Neuronal stem cell (in vitro differentiated cells): ENCODE measurements around the gene IRAK2.

Experiments used
- DNase-seq: peaks from one replicate; pipeline ENCODE4 v3.0.0-alpha.2; 2013; ENCODE audit warnings: low spot score
- H2AFZ ChIP-seq: one replicate; pipeline ENCODE4 v1.6.1; 2013; ENCODE audit warnings: mild to moderate bottlenecking, low read length, inconsistent platforms
- H2AK5ac ChIP-seq: 2 replicates; pipeline ENCODE4 v1.6.1; 2013; ENCODE audit warnings: low read depth, mild to moderate bottlenecking, inconsistent platforms, low read length, moderate library complexity, mixed read lengths
- H2BK120ac ChIP-seq: 2 replicates; pipeline ENCODE4 v1.6.1; 2013; ENCODE audit warnings: low read depth, mild to moderate bottlenecking, inconsistent platforms, low read length, moderate library complexity, mixed read lengths
- H2BK12ac ChIP-seq: one replicate; pipeline ENCODE4 v1.6.1; 2013; ENCODE audit warnings: low read length, inconsistent platforms
- H2BK15ac ChIP-seq: 2 replicates; pipeline ENCODE4 v1.6.1; 2013; ENCODE audit warnings: mild to moderate bottlenecking, low read length, inconsistent platforms, mixed read lengths
- H2BK5ac ChIP-seq: one replicate; pipeline ENCODE4 v1.6.1; 2013; ENCODE audit warnings: inconsistent platforms, mild to moderate bottlenecking, low read length, moderate library complexity
- H3K14ac ChIP-seq: one replicate; pipeline ENCODE4 v1.6.1; 2013; ENCODE audit warnings: low read length, inconsistent platforms
- H3K18ac ChIP-seq: 2 replicates; pipeline ENCODE4 v1.6.1; 2013; ENCODE audit warnings: low read length, inconsistent platforms
- H3K23ac ChIP-seq: 2 replicates; pipeline ENCODE4 v1.6.1; 2013; ENCODE audit warnings: low read depth, mild to moderate bottlenecking, mixed read lengths, low read length, inconsistent platforms; ENCODE audit not compliant: poor library complexity
- H3K27ac ChIP-seq: replicated peaks from 3 replicates; pipeline ENCODE4 v1.5.1; 2013; ENCODE audit warnings: low read length, inconsistent platforms
- H3K27me3 ChIP-seq, 3 experiments: 2 replicates each; pipeline ENCODE4 v1.6.1; 2013; ENCODE audit warnings: low read length in 3 of 3, mild to moderate bottlenecking in 2 of 3, inconsistent platforms in 1 of 3, low read depth in 1 of 3, mixed read lengths in 1 of 3, moderate library complexity in 1 of 3; ENCODE audit not compliant: control insufficient read depth in 3 of 3, insufficient read depth in 3 of 3
- H3K36me3 ChIP-seq, 2 donors: replicated peaks in 1 of 2; 2 replicates each; pipeline ENCODE4 v1.6.1; 2013; ENCODE audit warnings: low read length in 2 of 2; ENCODE audit not compliant: control insufficient read depth in 2 of 2, insufficient read depth in 2 of 2
- H3K4ac ChIP-seq: 2 replicates; pipeline ENCODE4 v1.6.1; 2013; ENCODE audit warnings: inconsistent platforms, mild to moderate bottlenecking, low read length, moderate library complexity
- H3K4me1 ChIP-seq, 2 donors: 1 replicate in 1 of 2; 2 replicates in 1 of 2; pipeline ENCODE4 v1.6.1; 2013; ENCODE audit warnings: low read length in 2 of 2, low read depth in 1 of 2; ENCODE audit not compliant: control insufficient read depth in 2 of 2, insufficient read depth in 1 of 2
- H3K4me2 ChIP-seq: one replicate; pipeline ENCODE4 v1.6.1; 2013; ENCODE audit warnings: mild to moderate bottlenecking, low read length, inconsistent platforms; ENCODE audit not compliant: insufficient read depth, poor library complexity, severe bottlenecking
- H3K4me3 ChIP-seq, 2 donors: 2 replicates each; pipeline ENCODE4 v1.5.1; 2013; ENCODE audit warnings: low read length in 2 of 2, mild to moderate bottlenecking in 2 of 2, inconsistent platforms in 1 of 2, moderate library complexity in 1 of 2
- H3K79me1 ChIP-seq: one replicate; pipeline ENCODE4 v1.6.1; 2013; ENCODE audit warnings: low read depth, mild to moderate bottlenecking, inconsistent platforms, low read length, moderate library complexity
- H3K9ac ChIP-seq: one replicate; pipeline ENCODE4 v1.6.1; 2013; ENCODE audit warnings: mild to moderate bottlenecking, low read depth, low read length, inconsistent platforms; ENCODE audit not compliant: poor library complexity
- H3K9me3 ChIP-seq, 2 donors: replicated peaks in 1 of 2; 2 replicates each; pipeline versions ENCODE3 to v1.6.1; 2013; ENCODE audit warnings: low read length in 2 of 2, mild to moderate bottlenecking in 2 of 2, inconsistent platforms in 1 of 2, low read depth in 1 of 2, mixed read lengths in 1 of 2, moderate library complexity in 1 of 2; ENCODE audit not compliant: control insufficient read depth in 2 of 2, insufficient read depth in 1 of 2
- H4K8ac ChIP-seq: one replicate; pipeline ENCODE4 v1.6.1; 2013; ENCODE audit warnings: low read depth, mild to moderate bottlenecking, inconsistent platforms, low read length, moderate library complexity
- H4K91ac ChIP-seq: one replicate; pipeline ENCODE4 v1.6.1; 2013; ENCODE audit warnings: low read length, low read depth, mild to moderate bottlenecking, inconsistent platforms; ENCODE audit not compliant: poor library complexity
- WGBS, 2 donors: extraction: QIAGEN DNeasy Blood & Tissue Kit; methylation state at CpG; one replicate each; pipeline ENCODE4 v1.1.7; 2013; ENCODE audit warnings: missing lambda C conversion rate in 2 of 2, mixed read lengths in 1 of 2; ENCODE audit not compliant: insufficient read length in 2 of 2, insufficient replicate concordance in 1 of 2; ENCODE audit errors: extremely low coverage in 2 of 2; 5-methylcytosine and 5-hydroxymethylcytosine counted together

IRAK2 gene

GRCh38 chr3:10286596-10287295, 122.0 kb downstream of the IRAK2 start:
- no CpG with 5 or more reads among the region's 2 CpGs for WGBS, 2 donors
- H3K27me3 ChIP-seq: no peaks in the 10 kb centered on the region
- H3K36me3 ChIP-seq: peaks cover 4 to 66% of the 10 kb centered on the region in 2 donors
- H2BK15ac ChIP-seq: no peak overlapping the region
- DNase-seq: peak; percentile 58
- no peak overlapping the region for H3K4me2 ChIP-seq
- no peak overlapping the region for H3K27ac ChIP-seq
- H3K23ac ChIP-seq: no peak overlapping the region
- H2BK12ac ChIP-seq: no peak overlapping the region
- no peaks in the 10 kb centered on the region for H3K79me1 ChIP-seq
- H2AK5ac ChIP-seq: no peak overlapping the region
- no peak overlapping the region for H4K8ac ChIP-seq
- no peak overlapping the region for H2AFZ ChIP-seq
- no peak overlapping the region for H3K4me3 ChIP-seq
- H3K9me3 ChIP-seq: no peaks in the 10 kb centered on the region
- peaks cover 12 to 22% of the 10 kb centered on the region in 2 donors for H3K4me1 ChIP-seq
- no peak overlapping the region for H3K14ac ChIP-seq
- H2BK5ac ChIP-seq: no peak overlapping the region
- H2BK120ac ChIP-seq: no peak overlapping the region
- no peak overlapping the region for H3K4ac ChIP-seq
- no peak overlapping the region for H4K91ac ChIP-seq
- no peak overlapping the region for H3K18ac ChIP-seq
- no peak overlapping the region for H3K9ac ChIP-seq

DNA sequence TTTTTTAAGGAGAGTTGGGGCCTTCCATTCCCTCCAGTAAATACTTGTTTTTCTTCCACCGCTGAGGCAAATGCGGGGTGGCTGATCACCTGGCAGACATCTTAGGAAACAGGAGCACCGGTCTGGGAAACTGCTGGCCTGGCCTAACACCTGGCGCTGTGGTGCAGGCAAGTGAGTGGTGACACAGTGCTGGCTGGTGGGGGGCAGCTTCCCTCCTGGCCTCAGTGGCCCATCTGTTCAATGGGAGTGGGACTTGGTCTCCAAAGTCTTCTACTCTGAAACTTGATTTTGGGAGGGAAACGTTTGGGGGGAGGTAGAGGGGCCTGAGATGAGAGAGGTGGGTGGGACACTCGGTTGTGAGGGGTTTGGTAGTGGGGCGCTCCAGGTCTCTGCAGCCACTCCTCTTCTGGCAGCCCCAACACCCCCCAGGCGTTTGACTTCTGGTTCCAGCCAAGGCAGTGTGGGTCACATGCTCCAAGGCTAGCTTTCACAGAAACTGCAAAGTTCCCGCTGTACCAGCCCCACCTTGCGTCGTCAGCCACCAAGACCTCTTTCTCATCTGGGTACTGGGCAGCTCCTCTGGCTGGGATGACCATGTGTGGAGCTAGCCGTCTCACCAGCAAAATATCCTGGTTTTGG, 123.3 kb downstream of the IRAK2 start:
- no peak overlapping the region for H3K4me3 ChIP-seq
- peaks cover 3 to 68% of the 10 kb centered on the region in 2 donors for H3K36me3 ChIP-seq
- no peaks in the 10 kb centered on the region for H3K79me1 ChIP-seq
- no CpG with 5 or more reads among the region's 12 CpGs for WGBS, 2 donors
- H2BK15ac ChIP-seq: no peak overlapping the region
- H2BK12ac ChIP-seq: no peak overlapping the region
- no peak overlapping the region for H4K8ac ChIP-seq
- H3K4me2 ChIP-seq: no peak overlapping the region
- H2AK5ac ChIP-seq: peak overlapping the region; percentile 20
- no peak overlapping the region for H3K23ac ChIP-seq
- H3K27me3 ChIP-seq: no peaks in the 10 kb centered on the region
- H3K9ac ChIP-seq: no peak overlapping the region
- H3K4me1 ChIP-seq: peaks cover 12 to 22% of the 10 kb centered on the region in 2 donors
- H2BK5ac ChIP-seq: no peak overlapping the region
- no peak for DNase-seq
- H3K14ac ChIP-seq: no peak overlapping the region
- no peak overlapping the region for H3K4ac ChIP-seq
- no peaks in the 10 kb centered on the region for H3K9me3 ChIP-seq
- H2AFZ ChIP-seq: no peak overlapping the region
- no peak overlapping the region for H4K91ac ChIP-seq
- no peak overlapping the region for H2BK120ac ChIP-seq
- no peak overlapping the region for H3K18ac ChIP-seq
- no peak overlapping the region for H3K27ac ChIP-seq

DNA sequence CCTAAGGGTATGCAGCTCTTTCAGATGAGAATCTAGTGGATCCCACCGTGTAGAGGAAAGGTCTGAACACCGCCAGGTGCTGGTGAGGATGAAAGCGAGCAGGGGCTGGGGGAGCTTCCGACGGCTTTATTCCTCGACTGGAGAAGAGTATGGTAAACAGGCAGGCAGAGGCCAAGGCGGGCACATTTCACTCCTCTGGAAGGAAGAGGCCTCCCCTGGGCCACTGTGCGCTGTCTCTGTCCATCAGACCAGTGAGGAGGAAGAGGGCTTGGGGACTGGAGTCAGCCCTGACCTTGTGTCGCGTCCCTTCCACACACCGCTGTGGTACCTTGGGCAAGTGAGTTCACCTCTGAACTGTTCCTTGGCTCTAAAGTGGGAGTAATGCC, 123.8 kb downstream of the IRAK2 start:
- H3K9me3 ChIP-seq: no peaks in the 10 kb centered on the region
- no peak overlapping the region for H3K18ac ChIP-seq
- no CpG with 5 or more reads among the region's 11 CpGs for WGBS, 2 donors

GRCh38 chr3:10289077-10289476, 124.4 kb downstream of the IRAK2 start:
- Histone ChIP-seq H3K4ac (no peak overlapping the region), H2BK12ac (no peak overlapping the region), H3K27me3 (no peaks in the 10 kb centered on the region), H3K9me3 (no peaks in the 10 kb centered on the region), H3K14ac (no peak overlapping the region), H2AK5ac (no peak overlapping the region), H3K36me3 (peaks cover 2 to 60% of the 10 kb centered on the region in 2 donors), H2AFZ (no peak overlapping the region), H3K23ac (no peak overlapping the region), H4K91ac (no peak overlapping the region), H3K27ac (no peak overlapping the region), H2BK15ac (no peak overlapping the region), H3K18ac (no peak overlapping the region), H3K4me3 (no peak overlapping the region), H3K79me1 (no peaks in the 10 kb centered on the region), H3K9ac (no peak overlapping the region), H4K8ac (no peak overlapping the region), H2BK5ac (no peak overlapping the region), H2BK120ac (no peak overlapping the region), H3K4me2 (no peak overlapping the region), H3K4me1 (peaks cover 12 to 22% of the 10 kb centered on the region in 2 donors)
- no CpG with 5 or more reads among the region's 9 CpGs for WGBS, 2 donors
- DNase-seq: no peak

More for the DNA sequence above, 123.8 kb downstream of the IRAK2 start:
- Histone ChIP-seq H3K14ac (no peak overlapping the region), H3K79me1 (no peaks in the 10 kb centered on the region), H3K23ac (peak overlapping the region; percentile 13), H3K27ac (no peak overlapping the region), H3K4me2 (no peak overlapping the region), H3K36me3 (peaks cover 2 to 66% of the 10 kb centered on the region in 2 donors), H3K4me3 (no peak overlapping the region), H3K9ac (no peak overlapping the region), H2AK5ac (no peak overlapping the region), H4K91ac (no peak overlapping the region), H3K4ac (no peak overlapping the region), H2AFZ (no peak overlapping the region), H4K8ac (no peak overlapping the region), H2BK5ac (no peak overlapping the region), H3K27me3 (no peaks in the 10 kb centered on the region), H3K4me1 (peaks cover 12 to 22% of the 10 kb centered on the region in 2 donors), H2BK12ac (no peak overlapping the region), H2BK120ac (no peak overlapping the region), H2BK15ac (no peak overlapping the region)
- DNase-seq: no peak
